Neural progenitor cell (in vitro differentiated cells): ENCODE measurements around the gene FAM114A2.

ENCODE experiments used
- EZH2phosphoT487 ChIP-seq: fragments of 200-600 bp; sonication (generic); IDR thresholded peaks from 2 replicates; pipeline ENCODE4 v1.6.1; 2017; ENCODE audit warnings: antibody characterized with exemption
- TF ChIP-seq, protein P1 (sequence below): fragments of 200-600 bp; sonication (generic); IDR thresholded peaks from 2 replicates; pipeline ENCODE4 v1.5.1; 2017; ENCODE audit warnings: antibody characterized with exemption, mild to moderate bottlenecking

DNA sequence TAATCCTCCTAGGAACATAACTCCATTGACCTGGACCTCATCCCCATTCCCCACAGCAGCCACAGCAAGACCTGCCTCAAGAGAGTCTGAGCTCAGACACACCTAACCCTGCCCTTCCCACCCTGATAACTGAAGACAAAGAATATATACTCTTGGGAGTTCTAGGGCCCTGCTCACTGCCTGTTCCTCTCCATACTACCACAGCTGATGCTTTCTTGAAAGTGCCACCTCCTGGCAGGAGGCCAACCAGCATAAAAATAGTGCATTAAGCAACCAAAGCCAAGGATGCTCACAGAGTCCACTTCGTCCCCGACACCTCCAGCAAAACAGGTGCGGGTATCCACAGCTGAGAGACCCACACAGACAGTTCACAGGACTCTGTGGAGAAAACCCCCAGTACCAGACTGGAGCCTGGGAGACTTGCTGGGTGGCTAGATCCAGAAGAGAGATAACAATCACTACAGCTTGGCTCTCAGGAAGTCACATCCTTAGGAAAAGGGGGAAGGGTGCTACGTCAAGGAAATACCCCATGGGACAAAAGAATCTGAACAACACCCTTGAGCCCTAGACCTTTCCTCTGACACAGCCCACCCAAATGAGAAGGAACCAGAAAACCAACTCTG is 23.5 kb downstream of the FAM114A2 start:
- TF ChIP-seq, protein P1, sequence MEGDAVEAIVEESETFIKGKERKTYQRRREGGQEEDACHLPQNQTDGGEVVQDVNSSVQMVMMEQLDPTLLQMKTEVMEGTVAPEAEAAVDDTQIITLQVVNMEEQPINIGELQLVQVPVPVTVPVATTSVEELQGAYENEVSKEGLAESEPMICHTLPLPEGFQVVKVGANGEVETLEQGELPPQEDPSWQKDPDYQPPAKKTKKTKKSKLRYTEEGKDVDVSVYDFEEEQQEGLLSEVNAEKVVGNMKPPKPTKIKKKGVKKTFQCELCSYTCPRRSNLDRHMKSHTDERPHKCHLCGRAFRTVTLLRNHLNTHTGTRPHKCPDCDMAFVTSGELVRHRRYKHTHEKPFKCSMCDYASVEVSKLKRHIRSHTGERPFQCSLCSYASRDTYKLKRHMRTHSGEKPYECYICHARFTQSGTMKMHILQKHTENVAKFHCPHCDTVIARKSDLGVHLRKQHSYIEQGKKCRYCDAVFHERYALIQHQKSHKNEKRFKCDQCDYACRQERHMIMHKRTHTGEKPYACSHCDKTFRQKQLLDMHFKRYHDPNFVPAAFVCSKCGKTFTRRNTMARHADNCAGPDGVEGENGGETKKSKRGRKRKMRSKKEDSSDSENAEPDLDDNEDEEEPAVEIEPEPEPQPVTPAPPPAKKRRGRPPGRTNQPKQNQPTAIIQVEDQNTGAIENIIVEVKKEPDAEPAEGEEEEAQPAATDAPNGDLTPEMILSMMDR = no peak
- TF ChIP-seq EZH2phosphoT487 = no peak
